HG03108 (cell line): ENCODE results near the gene BPI.
"Not testable (repeated sequence)": the region's sequence is repeated elsewhere in the genome, so short reads cannot be mapped to it uniquely, and the experiment has no call there.

ENCODE experiments used
- ATAC-seq: cut with Tn5 transposase; IDR thresholded peaks from one replicate; pipeline ENCODE4 v1.9.1; 2021; ENCODE audit warnings: moderate library complexity; ENCODE audit not compliant: unreplicated experiment

Gene BPI

GRCh38 chr20:38355161-38356012 lies 51.4 kb downstream of the BPI start:
- no peak for ATAC-seq

- no peak for ATAC-seq
Measured at GRCh38 chr20:38357653-38358207, 53.8 kb downstream of the BPI start.

GRCh38 chr20:38358556-38358955 lies 54.6 kb downstream of the BPI start:
- no peak for ATAC-seq

- ATAC-seq = no peak
Measured at GRCh38 chr20:38363004-38363747, 59.2 kb downstream of the BPI start.

- ATAC-seq = no peak
Measured at GRCh38 chr20:38369389-38369788, 65.4 kb downstream of the BPI start.

GRCh38 chr20:38372806-38373205 lies 68.8 kb downstream of the BPI start:
- ATAC-seq = no peak

- no peak for ATAC-seq
Measured at GRCh38 chr20:38373231-38373867, 69.4 kb downstream of the BPI start.

- no peak for ATAC-seq
Measured at GRCh38 chr20:38373898-38374297, 69.9 kb downstream of the BPI start.

GRCh38 chr20:38377039-38377685 lies 73.2 kb downstream of the BPI start:
- ATAC-seq = no peak

- ATAC-seq = not testable (repeated sequence)
Measured at GRCh38 chr20:38377838-38378237, 73.9 kb downstream of the BPI start.

- ATAC-seq = no peak
Measured at GRCh38 chr20:38383147-38383546, 79.2 kb downstream of the BPI start.

- no peak for ATAC-seq
Measured at GRCh38 chr20:38386004-38386403, 82.0 kb downstream of the BPI start.

GRCh38 chr20:38386851-38387250 lies 82.9 kb downstream of the BPI start:
- ATAC-seq = no peak
